Activated naive CD8-positive, alpha-beta T cell (primary cell): ENCODE measurements around the gene TRAF3.

Source experiments
- H3K27ac Mint-ChIP-seq: one replicate; pipeline ENCODE4 v1.8.0; 2021; ENCODE audit warnings: mixed read lengths
- H3K27me3 Mint-ChIP-seq: one replicate; pipeline ENCODE4 v1.8.0; 2021; ENCODE audit warnings: mixed read lengths
- H3K36me3 Mint-ChIP-seq: one replicate; pipeline ENCODE4 v1.8.0; 2021; ENCODE audit warnings: mixed read lengths
- H3K4me1 Mint-ChIP-seq: one replicate; pipeline ENCODE4 v1.8.0; 2021; ENCODE audit warnings: low read depth, mixed read lengths
- H3K4me3 Mint-ChIP-seq: one replicate; pipeline ENCODE4 v1.8.0; 2021; ENCODE audit warnings: mild to moderate bottlenecking, mixed read lengths
- H3K9me3 Mint-ChIP-seq: one replicate; pipeline ENCODE4 v1.8.0; 2021; ENCODE audit warnings: low read depth, mixed read lengths

Gene TRAF3

DNA sequence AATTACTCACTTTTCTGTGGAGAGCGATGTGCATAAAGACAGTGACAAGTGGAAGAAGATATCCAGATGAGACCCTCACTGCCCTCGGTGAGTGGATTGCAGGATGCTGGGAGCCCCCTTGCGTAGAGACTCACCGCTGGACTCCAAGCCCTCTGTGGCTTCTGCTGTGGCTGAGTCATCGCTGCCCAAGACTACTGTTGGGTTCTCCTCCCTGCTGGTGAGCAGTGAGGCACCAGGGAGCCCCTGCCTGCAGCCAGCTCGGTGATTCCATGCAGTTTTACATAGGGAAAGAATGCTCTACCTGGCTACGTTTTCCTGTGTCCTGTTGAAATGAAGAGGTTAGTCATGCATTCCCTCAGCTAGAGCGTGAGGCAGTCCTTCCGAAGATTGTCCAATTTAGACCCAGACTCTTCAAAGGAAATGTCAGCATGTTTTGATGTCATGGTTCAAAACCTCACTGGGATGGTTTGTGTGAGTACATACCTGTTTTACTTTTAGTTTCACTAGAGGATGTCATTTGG lies 28.2 kb downstream of the TRAF3 start:
- peak overlapping the region; percentile 79 for H3K4me3 Mint-ChIP-seq
- H3K36me3 Mint-ChIP-seq: peaks cover 9% of the 10 kb centered on the region
- no peaks in the 10 kb centered on the region for H3K9me3 Mint-ChIP-seq
- peaks cover 64% of the 10 kb centered on the region for H3K4me1 Mint-ChIP-seq
- H3K27me3 Mint-ChIP-seq: no peaks in the 10 kb centered on the region
- peak overlapping the region; percentile 98 for H3K27ac Mint-ChIP-seq

DNA sequence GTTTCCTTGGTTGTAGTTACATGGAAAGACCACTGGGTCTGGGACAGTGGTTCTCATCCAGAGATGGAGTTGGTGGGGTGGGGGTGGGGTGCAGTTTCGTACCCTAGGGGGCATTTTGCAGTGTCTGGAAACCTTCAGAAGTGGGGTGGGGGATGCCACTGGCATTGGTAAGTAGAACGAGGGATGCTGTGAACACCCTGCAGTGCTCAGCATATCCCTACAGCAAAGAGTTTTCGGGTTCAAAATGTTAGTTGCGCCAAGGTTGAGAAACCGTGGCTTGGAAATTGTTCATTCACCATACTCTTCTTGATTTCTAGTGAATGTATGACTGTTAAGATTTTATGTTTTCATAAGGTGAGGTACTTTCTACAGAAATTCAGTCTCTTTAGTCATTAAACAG lies 28.7 kb downstream of the TRAF3 start:
- peak overlapping the region; percentile 98 for H3K27ac Mint-ChIP-seq
- H3K27me3 Mint-ChIP-seq: no peaks in the 10 kb centered on the region
- H3K4me3 Mint-ChIP-seq: peak overlapping the region; percentile 79
- peaks cover 9% of the 10 kb centered on the region for H3K36me3 Mint-ChIP-seq
- no peaks in the 10 kb centered on the region for H3K9me3 Mint-ChIP-seq
- peaks cover 69% of the 10 kb centered on the region for H3K4me1 Mint-ChIP-seq

DNA sequence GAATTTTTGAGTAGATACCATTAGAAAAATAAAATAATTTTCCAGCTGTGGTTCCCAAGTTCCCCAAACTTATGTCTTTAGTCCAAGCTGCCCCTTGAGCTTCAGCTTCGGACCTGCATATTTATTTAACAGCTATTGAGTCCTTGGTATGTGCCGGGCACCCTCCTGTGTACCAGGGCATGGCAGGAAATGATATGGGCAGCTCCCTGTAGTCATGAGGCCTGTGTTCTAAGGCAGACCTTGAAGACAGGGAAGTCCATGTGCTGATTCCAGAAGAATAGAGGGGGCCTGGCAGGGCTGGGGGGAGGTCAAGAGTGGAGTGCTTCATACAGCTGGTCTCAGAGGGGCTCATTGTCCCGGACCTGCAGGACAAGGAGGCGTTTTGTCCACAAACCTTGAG lies 29.2 kb downstream of the TRAF3 start:
- peak overlapping the region; percentile 79 for H3K4me3 Mint-ChIP-seq
- H3K9me3 Mint-ChIP-seq: no peaks in the 10 kb centered on the region
- H3K36me3 Mint-ChIP-seq: peaks cover 9% of the 10 kb centered on the region
- peak overlapping the region; percentile 98 for H3K27ac Mint-ChIP-seq
- H3K4me1 Mint-ChIP-seq: peaks cover 72% of the 10 kb centered on the region
- no peaks in the 10 kb centered on the region for H3K27me3 Mint-ChIP-seq

DNA sequence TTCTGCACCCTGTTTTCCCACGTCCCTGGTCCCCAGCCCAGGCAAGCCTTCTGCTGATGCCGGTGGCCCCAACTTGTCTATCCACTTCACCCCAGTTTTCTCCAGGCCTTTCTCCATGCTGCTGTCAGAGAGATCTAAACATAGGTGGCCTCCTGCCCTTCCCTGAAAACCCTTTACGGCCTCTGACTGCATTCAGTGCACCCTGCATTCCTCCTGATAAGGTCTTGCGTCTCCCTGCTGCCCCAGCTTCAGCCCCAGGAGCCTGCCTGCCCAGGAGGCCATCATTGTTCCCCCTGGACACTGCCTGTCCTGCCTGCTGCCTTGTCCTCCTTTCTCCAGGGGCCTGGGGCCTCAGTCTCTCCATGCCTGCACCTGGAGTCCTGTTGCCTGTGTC lies 29.8 kb downstream of the TRAF3 start:
- peaks cover 11% of the 10 kb centered on the region for H3K36me3 Mint-ChIP-seq
- peak overlapping the region; percentile 98 for H3K27ac Mint-ChIP-seq
- peaks cover 75% of the 10 kb centered on the region for H3K4me1 Mint-ChIP-seq

DNA sequence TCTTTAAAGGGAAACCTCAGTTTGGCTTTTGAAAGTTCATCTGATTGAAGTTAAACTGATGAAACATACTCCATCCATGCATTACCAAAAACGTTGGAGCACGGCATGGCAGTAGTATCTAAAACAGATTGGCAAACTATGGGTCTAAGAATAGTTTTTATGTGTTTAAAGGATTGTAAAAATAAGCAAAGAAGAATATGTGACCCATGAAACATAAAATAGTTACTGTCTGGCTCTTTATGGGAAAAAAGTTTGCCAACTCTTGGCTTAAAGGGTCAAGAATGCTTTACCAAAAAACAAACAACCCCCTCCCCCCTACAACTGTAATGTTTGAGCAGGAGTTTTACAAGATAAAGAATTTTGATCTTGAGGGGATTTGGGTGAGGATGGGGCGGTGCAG lies 32.6 kb downstream of the TRAF3 start:
- no peak overlapping the region for H3K4me3 Mint-ChIP-seq
- H3K27me3 Mint-ChIP-seq: no peaks in the 10 kb centered on the region
- H3K36me3 Mint-ChIP-seq: peaks cover 18% of the 10 kb centered on the region

More for the DNA sequence above, 29.8 kb downstream of the TRAF3 start:
- Mint-ChIP-seq H3K27me3 (no peaks in the 10 kb centered on the region), H3K4me3 (peak overlapping the region; percentile 79), H3K9me3 (no peaks in the 10 kb centered on the region)

DNA sequence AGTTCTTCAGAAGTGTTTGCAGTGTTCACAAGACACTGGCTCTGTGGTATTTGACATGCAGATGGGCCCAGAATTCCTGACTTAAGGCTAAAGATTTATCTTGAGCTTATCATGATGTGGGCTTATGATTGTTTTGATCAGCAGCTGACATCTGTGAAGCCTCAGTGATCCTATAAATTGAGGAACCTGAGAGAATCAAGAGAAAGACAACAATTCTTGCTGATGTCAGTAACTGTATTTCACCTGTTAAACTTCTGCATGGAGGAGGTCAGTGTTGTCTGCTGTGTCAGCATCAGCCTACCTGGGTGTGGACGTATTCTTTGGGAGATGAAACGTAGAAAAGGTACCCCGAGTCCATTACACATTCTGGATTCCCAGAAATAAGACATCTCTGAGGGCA lies 33.3 kb downstream of the TRAF3 start:
- Mint-ChIP-seq H3K27me3 (no peaks in the 10 kb centered on the region), H3K4me1 (peaks cover 73% of the 10 kb centered on the region), H3K4me3 (no peak overlapping the region), H3K9me3 (no peaks in the 10 kb centered on the region), H3K27ac (peak overlapping the region; percentile 29), H3K36me3 (peaks cover 18% of the 10 kb centered on the region)

More for the DNA sequence above, 32.6 kb downstream of the TRAF3 start:
- Mint-ChIP-seq H3K27ac (peak overlapping the region; percentile 16), H3K4me1 (peaks cover 74% of the 10 kb centered on the region), H3K9me3 (no peaks in the 10 kb centered on the region)

DNA sequence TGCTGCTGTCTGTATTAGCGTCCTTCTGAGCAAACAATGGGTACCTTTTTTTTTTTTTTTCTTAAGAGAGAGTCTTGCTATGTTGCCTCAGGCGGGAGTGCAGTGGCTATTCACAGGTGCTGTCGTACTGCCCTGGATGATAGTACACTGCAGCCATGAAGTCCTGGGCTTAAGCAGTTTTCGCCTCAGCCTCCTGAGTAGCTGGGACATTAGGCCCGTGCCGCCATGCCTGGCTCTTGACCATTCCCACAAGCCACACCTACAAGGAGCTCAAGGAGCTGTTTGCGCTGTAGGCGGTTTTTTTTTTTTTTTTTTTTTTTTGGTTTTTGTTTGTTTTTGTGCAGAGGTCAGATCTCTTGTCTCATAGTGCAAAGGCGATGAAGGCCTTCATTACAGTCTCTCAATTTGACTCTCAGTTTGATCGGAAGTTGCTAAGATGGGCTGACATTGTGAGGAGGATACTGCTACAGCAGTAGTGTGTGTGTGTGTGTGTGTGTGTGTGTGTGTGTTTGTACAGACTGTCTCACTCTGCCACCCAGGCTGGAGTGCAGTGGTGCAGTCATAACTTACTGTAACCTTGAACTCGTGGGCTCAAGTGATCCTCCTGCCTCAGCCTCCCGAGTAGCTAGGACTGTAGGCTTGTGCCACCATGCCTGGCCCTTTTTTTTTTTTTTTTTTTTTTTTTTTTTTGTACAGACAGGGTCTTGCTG lies 34.2 kb downstream of the TRAF3 start:
- Mint-ChIP-seq H3K36me3 (peaks cover 19% of the 10 kb centered on the region), H3K27ac (no peak overlapping the region), H3K9me3 (no peaks in the 10 kb centered on the region), H3K4me3 (no peak overlapping the region), H3K27me3 (no peaks in the 10 kb centered on the region), H3K4me1 (peaks cover 67% of the 10 kb centered on the region)

DNA sequence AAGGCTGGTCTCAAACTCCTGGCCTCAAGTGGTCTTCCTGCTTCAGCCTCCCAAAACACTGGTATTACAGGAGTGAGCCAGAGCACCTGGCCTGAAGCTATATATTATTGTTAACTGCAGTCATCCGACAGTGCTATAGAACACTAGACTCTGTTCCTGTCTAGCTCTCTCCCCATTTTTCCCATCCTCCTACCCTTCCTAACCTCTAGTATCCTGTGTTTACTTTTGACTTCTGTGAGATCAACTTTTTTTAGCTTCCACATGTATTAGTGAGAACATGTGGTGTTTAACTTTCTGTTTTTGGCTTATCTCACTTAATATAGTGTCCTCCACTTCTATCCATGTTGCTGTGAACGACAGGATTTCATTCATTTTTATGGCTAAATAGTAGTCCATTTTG lies 34.7 kb downstream of the TRAF3 start:
- no peak overlapping the region for H3K4me3 Mint-ChIP-seq
- H3K27me3 Mint-ChIP-seq: no peaks in the 10 kb centered on the region
- peaks cover 67% of the 10 kb centered on the region for H3K4me1 Mint-ChIP-seq
- H3K36me3 Mint-ChIP-seq: peaks cover 25% of the 10 kb centered on the region
- H3K9me3 Mint-ChIP-seq: no peaks in the 10 kb centered on the region
- peak overlapping the region; percentile 70 for H3K27ac Mint-ChIP-seq

DNA sequence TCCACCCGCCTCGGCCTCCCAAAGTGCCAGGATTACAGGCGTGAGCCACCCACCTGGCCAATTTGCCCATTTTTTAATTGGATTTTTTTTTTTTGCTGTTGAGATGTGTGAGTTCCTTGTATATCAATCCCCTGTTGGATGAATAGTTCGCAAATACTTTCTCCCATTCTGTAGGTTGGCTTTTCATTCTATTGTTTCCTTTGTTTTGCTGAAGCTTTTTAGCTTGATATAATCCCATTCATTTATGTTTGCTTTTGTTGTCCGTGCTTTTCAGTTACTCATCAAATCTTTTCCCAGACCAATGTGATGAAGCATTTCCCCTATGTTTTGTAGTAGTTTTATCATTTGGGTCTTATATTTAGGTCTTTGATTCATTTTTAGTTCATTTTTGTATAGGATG lies 36.4 kb downstream of the TRAF3 start:
- H3K4me3 Mint-ChIP-seq: peak overlapping the region; percentile 35
- no peaks in the 10 kb centered on the region for H3K9me3 Mint-ChIP-seq
- peaks cover 28% of the 10 kb centered on the region for H3K36me3 Mint-ChIP-seq
- peaks cover 67% of the 10 kb centered on the region for H3K4me1 Mint-ChIP-seq
- H3K27me3 Mint-ChIP-seq: no peaks in the 10 kb centered on the region
- H3K27ac Mint-ChIP-seq: peak overlapping the region; percentile 4

DNA sequence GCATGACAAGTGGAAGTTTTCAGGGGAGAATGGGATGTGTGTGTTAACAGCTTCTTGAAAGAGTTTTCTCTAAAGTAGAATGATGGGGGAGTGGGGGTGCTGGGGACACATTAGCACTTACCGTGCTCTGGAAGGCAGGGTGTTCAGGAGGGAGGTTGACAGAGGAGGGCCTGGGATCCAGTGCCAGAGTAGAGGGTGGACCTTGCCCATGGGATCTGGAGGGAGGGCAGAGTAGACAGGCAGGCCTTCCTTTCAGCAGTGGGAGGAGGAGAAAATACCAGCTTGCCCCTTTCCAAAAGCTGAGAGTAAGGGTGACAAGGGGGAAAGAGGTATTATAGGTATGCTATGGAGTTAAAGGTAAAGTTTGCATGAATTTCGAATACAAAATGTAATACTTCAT lies 40.1 kb downstream of the TRAF3 start:
- H3K9me3 Mint-ChIP-seq: no peaks in the 10 kb centered on the region
- H3K36me3 Mint-ChIP-seq: peaks cover 23% of the 10 kb centered on the region
- no peak overlapping the region for H3K4me3 Mint-ChIP-seq
- peak overlapping the region; percentile 62 for H3K27ac Mint-ChIP-seq
- no peaks in the 10 kb centered on the region for H3K27me3 Mint-ChIP-seq
- H3K4me1 Mint-ChIP-seq: peaks cover 71% of the 10 kb centered on the region

DNA sequence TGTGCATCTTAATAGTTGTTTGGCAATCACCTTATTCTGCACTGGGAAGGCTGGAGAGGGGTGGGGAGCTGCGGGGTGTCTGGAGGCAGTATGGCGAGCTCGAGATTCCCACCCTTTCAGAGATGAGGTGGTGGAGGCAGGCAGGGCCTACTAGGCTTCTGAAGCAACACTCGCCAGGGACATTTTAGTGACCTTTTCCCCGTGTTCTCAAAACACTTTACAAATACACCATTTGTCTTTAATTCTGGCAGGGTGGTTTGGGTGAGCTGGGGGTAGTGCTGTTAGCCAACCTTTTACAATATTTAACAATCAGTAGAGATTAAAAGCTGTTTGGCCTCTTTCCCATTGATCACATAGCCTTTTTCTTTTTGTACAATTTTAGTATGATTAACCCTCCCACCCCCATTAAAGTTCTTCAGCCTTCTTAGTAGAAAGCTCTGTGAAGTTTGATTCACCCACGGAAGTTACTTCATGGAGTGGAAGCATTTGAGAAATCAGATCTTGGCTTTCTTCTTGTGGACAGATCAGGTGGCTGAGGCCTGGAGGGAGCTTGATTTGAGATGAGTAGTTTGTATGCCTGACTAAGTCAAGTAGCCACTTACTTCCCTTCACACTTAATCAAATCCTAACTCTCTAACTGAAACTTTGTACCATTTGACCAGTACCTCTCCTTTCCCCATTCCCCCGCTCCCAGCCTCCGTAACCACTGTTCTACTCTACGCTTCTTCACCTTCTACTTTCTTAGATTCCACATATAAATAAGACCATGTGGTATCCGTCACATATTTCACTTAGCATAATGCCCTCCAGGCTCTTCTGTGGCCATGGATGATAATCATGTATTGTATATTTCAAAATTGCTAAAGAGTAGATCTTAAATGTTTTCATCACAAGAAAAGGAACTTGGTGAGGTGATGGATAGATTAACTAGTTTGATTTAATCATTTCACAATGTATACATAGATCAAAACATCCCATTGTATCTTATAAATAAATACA lies 41.0 kb downstream of the TRAF3 start:
- peak overlapping the region; percentile 46 for H3K27ac Mint-ChIP-seq
- peaks cover 76% of the 10 kb centered on the region for H3K4me1 Mint-ChIP-seq
- H3K4me3 Mint-ChIP-seq: peak overlapping the region; percentile 1
- H3K9me3 Mint-ChIP-seq: no peaks in the 10 kb centered on the region
- no peaks in the 10 kb centered on the region for H3K27me3 Mint-ChIP-seq
- H3K36me3 Mint-ChIP-seq: peaks cover 25% of the 10 kb centered on the region

DNA sequence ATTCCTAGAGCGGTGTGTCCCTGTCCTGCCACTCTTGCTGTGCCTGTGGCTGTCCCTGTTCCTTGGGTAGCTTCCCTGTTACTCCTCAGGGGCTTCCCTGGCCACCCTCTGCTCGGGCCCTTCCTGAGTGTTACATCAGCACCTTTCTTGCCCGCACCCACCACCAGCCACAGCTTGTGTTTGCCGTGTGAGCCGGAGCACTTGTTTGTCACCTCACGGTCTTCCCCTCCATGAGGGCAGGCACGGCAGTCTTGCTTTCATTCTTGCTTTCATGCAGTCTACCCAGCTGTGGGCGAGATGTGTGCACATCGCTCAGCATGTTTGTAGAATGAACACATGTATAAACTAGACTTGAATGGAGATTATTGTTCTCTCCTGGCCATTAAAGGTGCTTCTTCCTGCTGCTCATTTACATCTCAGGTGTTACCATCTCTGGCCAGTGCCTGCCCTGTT lies 42.0 kb downstream of the TRAF3 start:
- Mint-ChIP-seq H3K27ac (peak overlapping the region; percentile 83), H3K27me3 (no peaks in the 10 kb centered on the region), H3K36me3 (peaks cover 21% of the 10 kb centered on the region), H3K4me1 (peaks cover 76% of the 10 kb centered on the region), H3K9me3 (no peaks in the 10 kb centered on the region), H3K4me3 (peak overlapping the region; percentile 51)

DNA sequence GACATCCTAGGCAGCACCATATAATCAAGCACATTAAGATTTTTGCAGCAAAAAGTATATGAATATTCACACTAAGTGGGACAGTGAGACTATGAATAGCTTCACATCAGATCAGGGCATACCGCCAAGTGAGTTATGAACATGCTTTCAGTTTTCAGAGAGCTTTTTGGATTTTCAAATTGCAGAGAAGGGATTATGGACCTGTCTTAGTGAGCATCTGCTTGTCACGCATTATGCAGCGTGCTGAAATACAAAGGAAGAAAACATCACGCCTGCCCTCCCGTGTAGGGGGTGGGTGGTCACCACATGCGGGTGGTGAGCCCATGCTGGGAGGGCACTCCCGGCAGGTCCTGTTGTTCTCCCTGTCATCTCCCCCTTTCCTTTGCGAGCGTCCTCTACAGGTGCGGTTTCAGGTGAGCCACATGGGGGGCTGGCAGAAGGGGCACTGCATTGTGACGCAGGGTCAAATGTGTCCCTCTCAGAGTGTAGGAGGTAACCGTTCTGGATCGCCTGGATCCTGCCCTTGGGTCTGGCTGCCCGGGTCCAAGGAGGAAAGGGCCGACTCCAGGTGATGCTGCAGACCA lies 42.6 kb downstream of the TRAF3 start:
- Mint-ChIP-seq H3K36me3 (peaks cover 21% of the 10 kb centered on the region), H3K9me3 (no peaks in the 10 kb centered on the region), H3K4me3 (peak overlapping the region; percentile 51), H3K27ac (peak overlapping the region; percentile 83), H3K4me1 (peaks cover 76% of the 10 kb centered on the region), H3K27me3 (no peaks in the 10 kb centered on the region)

DNA sequence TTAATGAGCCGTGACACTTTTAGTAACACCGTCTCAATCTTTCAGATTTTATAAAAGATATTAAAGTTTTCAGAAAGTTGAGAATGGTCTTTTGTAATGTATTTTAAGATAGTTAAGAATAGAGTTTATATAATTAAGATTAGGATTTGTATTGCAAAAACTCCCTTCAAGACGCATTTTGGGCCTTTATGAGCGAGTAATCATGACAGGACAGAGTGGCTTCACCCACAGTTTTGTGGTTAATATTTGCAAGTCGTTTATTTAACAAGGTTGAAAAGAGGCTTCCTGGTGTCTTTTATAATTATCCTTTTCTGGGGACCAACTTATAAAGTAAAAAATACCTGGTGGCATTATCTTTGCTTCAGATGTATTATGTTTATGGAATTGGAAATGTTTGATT lies 44.0 kb downstream of the TRAF3 start:
- peaks cover 74% of the 10 kb centered on the region for H3K4me1 Mint-ChIP-seq
- H3K27ac Mint-ChIP-seq: peak overlapping the region; percentile 61
- H3K9me3 Mint-ChIP-seq: no peaks in the 10 kb centered on the region
- no peak overlapping the region for H3K4me3 Mint-ChIP-seq
- peaks cover 16% of the 10 kb centered on the region for H3K36me3 Mint-ChIP-seq
- H3K27me3 Mint-ChIP-seq: no peaks in the 10 kb centered on the region
